Nephron (organoid): Measurements from ENCODE around the gene TAF11.

Source experiments
- H3K27ac Mint-ChIP-seq, 3 experiments: 2 replicates each; pipeline ENCODE4 v1.8.0; 2020; ENCODE audit warnings: mixed read lengths in 3 of 3, mild to moderate bottlenecking in 2 of 3, moderate library complexity in 1 of 3
- H3K27me3 Mint-ChIP-seq: 2 replicates; pipeline ENCODE4 v1.8.0; 2021; ENCODE audit warnings: low read depth, mild to moderate bottlenecking, moderate library complexity, mixed read lengths
- H3K36me3 Mint-ChIP-seq: 2 replicates; pipeline ENCODE4 v1.8.0; 2020; ENCODE audit warnings: low read depth, mixed read lengths
- H3K4me1 Mint-ChIP-seq: 2 replicates; pipeline ENCODE4 v1.8.0; 2020; ENCODE audit warnings: mixed read lengths
- H3K4me3 Mint-ChIP-seq, 3 experiments: 2 replicates each; pipeline ENCODE4 v1.8.0; 2020; ENCODE audit warnings: mild to moderate bottlenecking in 3 of 3, mixed read lengths in 3 of 3, moderate library complexity in 2 of 3
- H3K9me3 Mint-ChIP-seq: 2 replicates; pipeline ENCODE4 v1.8.0; 2020; ENCODE audit warnings: mixed read lengths
- TF ChIP-seq, protein P1 (sequence below), 3 experiments: fragments of 200-600 bp; sonication (generic); IDR thresholded peaks; one replicate each; pipeline ENCODE4 v1.5.0; 2021; ENCODE audit warnings: antibody characterized with exemption in 3 of 3; ENCODE audit not compliant: unreplicated experiment in 3 of 3

The TAF11 gene

DNA sequence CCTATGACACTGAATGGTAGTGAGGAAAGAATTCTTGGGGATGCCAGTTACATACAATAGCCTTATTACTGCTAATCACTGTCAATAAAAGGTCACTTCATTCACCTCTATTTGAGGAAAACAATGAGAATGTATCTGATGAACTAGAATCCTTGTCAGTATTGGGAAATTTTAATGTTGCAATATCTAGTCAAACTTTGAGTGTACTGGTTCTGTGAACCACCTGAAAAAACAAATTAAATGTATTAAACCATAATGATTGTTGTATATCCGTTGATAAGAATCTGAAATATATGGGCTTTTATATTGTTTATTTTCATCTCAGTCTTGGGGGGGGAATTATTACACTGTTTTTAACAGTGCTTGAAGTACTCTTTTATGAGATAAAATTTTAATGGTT, 10.6 kb downstream of the TAF11 start:
- no peaks in the 10 kb centered on the region for H3K27me3 Mint-ChIP-seq
- H3K9me3 Mint-ChIP-seq, result no peaks in the 10 kb centered on the region
- no peaks in the 10 kb centered on the region for H3K4me1 Mint-ChIP-seq
- H3K27ac Mint-ChIP-seq, result no peak overlapping the region
- no peak overlapping the region for H3K4me3 Mint-ChIP-seq
- TF ChIP-seq, protein P1, sequence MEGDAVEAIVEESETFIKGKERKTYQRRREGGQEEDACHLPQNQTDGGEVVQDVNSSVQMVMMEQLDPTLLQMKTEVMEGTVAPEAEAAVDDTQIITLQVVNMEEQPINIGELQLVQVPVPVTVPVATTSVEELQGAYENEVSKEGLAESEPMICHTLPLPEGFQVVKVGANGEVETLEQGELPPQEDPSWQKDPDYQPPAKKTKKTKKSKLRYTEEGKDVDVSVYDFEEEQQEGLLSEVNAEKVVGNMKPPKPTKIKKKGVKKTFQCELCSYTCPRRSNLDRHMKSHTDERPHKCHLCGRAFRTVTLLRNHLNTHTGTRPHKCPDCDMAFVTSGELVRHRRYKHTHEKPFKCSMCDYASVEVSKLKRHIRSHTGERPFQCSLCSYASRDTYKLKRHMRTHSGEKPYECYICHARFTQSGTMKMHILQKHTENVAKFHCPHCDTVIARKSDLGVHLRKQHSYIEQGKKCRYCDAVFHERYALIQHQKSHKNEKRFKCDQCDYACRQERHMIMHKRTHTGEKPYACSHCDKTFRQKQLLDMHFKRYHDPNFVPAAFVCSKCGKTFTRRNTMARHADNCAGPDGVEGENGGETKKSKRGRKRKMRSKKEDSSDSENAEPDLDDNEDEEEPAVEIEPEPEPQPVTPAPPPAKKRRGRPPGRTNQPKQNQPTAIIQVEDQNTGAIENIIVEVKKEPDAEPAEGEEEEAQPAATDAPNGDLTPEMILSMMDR (IDR thresholded peaks at IDR 0.05; ENCODE audit: unreplicated experiment in 3 of 3), result no peak
- H3K36me3 Mint-ChIP-seq, result peaks cover 44% of the 10 kb centered on the region

DNA sequence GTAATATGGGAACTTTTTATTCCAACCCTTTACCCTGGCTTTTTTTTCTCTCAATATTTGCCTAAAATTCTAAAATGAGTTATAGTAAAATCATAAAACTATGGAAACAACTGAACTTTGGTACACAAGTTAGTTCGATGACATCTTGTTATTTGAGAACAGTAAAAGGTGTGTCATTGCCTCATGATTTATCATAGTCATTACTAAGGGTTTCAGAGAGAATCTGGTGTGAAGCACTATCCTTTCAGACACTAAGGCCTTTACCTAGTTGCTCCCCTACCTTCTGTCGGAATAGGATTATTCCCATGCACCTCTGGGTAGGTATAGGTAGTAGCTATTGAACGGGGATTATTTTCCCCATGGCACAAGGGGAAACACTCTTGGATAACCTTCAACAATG, 11.4 kb downstream of the TAF11 start:
- no peaks in the 10 kb centered on the region for H3K27me3 Mint-ChIP-seq
- no peaks in the 10 kb centered on the region for H3K4me1 Mint-ChIP-seq
- H3K27ac Mint-ChIP-seq, result no peak overlapping the region
- TF ChIP-seq, protein P1 (IDR thresholded peaks at IDR 0.05; ENCODE audit: unreplicated experiment in 3 of 3), result no peak
- peaks cover 49% of the 10 kb centered on the region for H3K36me3 Mint-ChIP-seq
- no peaks in the 10 kb centered on the region for H3K9me3 Mint-ChIP-seq
- no peak overlapping the region for H3K4me3 Mint-ChIP-seq

DNA sequence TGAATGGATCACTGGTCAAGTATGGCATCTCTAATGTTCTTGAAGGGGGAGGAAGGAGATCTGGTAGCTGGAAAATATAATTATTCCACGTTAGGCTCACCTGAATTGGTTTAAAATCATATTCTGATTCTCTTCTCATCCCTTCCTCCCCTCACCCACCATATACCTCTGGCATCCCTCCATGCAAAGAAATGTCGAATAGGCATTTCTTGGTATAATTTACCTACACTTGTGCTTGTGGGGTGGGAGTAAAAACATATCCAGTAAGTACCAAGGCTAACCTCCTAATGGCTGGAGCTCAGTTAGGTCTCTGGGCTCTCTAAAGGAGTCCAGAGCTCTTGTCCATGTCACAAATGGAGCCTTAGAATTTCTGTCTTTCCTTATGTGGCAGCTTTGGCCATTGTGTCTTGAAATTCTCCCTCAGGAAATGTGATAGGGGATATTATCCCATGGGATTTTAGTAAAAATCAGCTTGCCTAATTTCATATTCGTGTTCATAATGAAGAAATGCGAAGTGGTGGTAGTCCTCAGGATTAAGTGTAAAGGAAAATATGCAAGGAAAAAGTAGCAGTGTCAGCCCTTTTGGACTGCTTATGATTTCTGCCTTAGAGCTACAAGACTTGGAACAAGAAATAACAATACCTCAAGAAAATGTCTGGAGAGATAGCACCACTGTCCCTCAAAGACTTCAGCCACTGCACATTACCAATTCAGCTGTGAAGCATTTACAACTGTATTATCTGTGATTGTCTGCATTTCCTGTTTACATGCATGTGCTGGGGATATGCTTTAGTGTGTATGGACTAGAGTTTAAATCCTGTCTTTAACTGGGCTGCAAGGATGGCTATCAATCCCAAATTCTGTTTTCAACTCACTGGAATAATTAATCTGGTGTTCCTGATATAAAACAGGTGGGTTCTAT, 12.3 kb downstream of the TAF11 start:
- Mint-ChIP-seq H3K4me1 (no peaks in the 10 kb centered on the region), H3K27ac (no peak overlapping the region), H3K36me3 (peaks cover 54% of the 10 kb centered on the region), H3K9me3 (no peaks in the 10 kb centered on the region), H3K27me3 (no peaks in the 10 kb centered on the region), H3K4me3 (no peak overlapping the region)
- TF ChIP-seq, protein P1 (IDR thresholded peaks at IDR 0.05; ENCODE audit: unreplicated experiment in 3 of 3), result no peak

DNA sequence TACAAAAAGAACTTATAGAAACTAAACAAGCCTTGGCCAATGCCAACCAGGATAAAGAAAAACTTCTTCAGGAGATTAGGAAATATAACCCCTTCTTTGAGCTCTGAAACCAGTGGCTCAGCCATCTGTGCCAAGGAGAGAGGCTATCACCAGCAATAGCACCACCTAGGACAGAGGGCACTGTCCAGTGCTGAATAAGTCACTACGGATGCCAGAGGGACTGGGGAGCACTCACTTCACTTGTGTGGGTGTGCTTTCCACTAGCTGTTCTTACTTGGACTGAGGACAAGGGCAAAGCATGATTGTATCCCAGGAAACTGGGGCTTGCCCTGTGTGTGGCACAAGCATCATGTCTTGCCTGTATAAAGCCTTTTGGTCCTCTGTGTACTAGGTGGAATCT, 15.5 kb downstream of the TAF11 start:
- no peak overlapping the region for H3K27ac Mint-ChIP-seq
- TF ChIP-seq, protein P1 (IDR thresholded peaks at IDR 0.05; ENCODE audit: unreplicated experiment in 3 of 3), result no peak
- no peaks in the 10 kb centered on the region for H3K4me1 Mint-ChIP-seq
- H3K27me3 Mint-ChIP-seq, result no peaks in the 10 kb centered on the region
- H3K9me3 Mint-ChIP-seq, result no peaks in the 10 kb centered on the region
- peaks cover 49% of the 10 kb centered on the region for H3K36me3 Mint-ChIP-seq
- no peak overlapping the region for H3K4me3 Mint-ChIP-seq

DNA sequence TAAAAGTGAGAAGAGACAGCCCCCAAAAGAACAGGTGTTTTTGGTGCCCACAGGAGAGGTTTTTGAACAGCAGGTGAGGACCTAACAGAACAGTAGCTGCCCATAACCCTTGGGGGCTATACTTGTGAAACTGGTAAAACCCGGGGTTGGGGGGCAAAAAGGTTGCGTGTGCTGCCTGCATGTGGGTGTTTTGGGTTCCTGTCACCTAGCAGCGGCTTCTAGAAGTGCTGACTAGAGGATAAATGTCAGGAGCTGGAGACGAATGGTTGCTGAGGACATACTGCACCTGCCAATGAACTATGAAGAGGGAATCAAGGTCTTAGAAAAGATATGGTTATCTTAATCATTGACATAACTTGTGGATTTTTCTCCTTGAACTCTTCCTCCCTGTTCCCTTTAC, 16.0 kb downstream of the TAF11 start:
- TF ChIP-seq, protein P1 (IDR thresholded peaks at IDR 0.05; ENCODE audit: unreplicated experiment in 3 of 3), result no peak
- no peak overlapping the region for H3K4me3 Mint-ChIP-seq
- no peaks in the 10 kb centered on the region for H3K9me3 Mint-ChIP-seq
- no peaks in the 10 kb centered on the region for H3K27me3 Mint-ChIP-seq
- no peak overlapping the region for H3K27ac Mint-ChIP-seq
- no peaks in the 10 kb centered on the region for H3K4me1 Mint-ChIP-seq
- peaks cover 50% of the 10 kb centered on the region for H3K36me3 Mint-ChIP-seq

DNA sequence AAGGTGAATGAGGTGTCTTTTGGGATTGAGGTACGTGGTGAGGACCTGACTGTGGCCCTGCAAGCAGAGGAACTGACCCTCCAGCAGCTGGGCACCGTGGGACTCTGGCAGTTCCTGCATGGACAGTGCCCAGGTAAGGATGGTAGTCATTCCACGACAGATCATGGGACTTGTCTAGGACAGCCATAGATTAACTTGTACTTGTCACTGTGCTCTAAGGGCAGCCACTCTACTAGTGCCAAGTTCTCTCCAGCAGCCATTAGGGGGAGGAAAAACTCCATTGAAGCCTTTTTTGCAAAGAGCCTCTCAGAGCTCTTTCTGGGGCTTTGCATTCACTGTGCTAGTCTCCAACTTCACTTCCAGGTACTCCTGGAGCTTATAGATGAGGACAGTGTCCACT, 20.4 kb downstream of the TAF11 start:
- Mint-ChIP-seq H3K27me3 (no peaks in the 10 kb centered on the region), H3K27ac (no peak overlapping the region), H3K36me3 (peaks cover 54% of the 10 kb centered on the region), H3K9me3 (no peaks in the 10 kb centered on the region), H3K4me3 (no peak overlapping the region), H3K4me1 (peaks cover 19% of the 10 kb centered on the region)
- TF ChIP-seq, protein P1 (IDR thresholded peaks at IDR 0.05; ENCODE audit: unreplicated experiment in 3 of 3), result peak in 1 of 3 experiments; percentile 15
